VCaP (cell line): ENCODE results near the gene DUOXA1.

Source experiments
- H3K27ac ChIP-seq: fragments of 450-650 bp; 2 replicates; pipeline ENCODE4 v1.5.1; 2017
- CTCF ChIP-seq: fragments of 450-650 bp; conservative IDR thresholded peaks from 2 replicates; pipeline ENCODE4 v1.5.1; 2017; ENCODE audit warnings: mild to moderate bottlenecking, moderate library complexity

The DUOXA1 gene

GRCh38 chr15:45168751-45169551 lies 39.3 kb upstream of the DUOXA1 start:
- H3K27ac ChIP-seq = no peak overlapping the region
- no peak for TF ChIP-seq CTCF

- no peak overlapping the region; the same call in 1 of the 2 replicates for H3K27ac ChIP-seq
- no peak for TF ChIP-seq CTCF
Observed at GRCh38 chr15:45168286-45168685, 38.6 kb upstream of the DUOXA1 start.

GRCh38 chr15:45167631-45168205 lies 38.0 kb upstream of the DUOXA1 start:
- TF ChIP-seq CTCF = no peak; the same call in 1 of the 2 replicates
- H3K27ac ChIP-seq = peak overlapping the region; percentile 95

DNA sequence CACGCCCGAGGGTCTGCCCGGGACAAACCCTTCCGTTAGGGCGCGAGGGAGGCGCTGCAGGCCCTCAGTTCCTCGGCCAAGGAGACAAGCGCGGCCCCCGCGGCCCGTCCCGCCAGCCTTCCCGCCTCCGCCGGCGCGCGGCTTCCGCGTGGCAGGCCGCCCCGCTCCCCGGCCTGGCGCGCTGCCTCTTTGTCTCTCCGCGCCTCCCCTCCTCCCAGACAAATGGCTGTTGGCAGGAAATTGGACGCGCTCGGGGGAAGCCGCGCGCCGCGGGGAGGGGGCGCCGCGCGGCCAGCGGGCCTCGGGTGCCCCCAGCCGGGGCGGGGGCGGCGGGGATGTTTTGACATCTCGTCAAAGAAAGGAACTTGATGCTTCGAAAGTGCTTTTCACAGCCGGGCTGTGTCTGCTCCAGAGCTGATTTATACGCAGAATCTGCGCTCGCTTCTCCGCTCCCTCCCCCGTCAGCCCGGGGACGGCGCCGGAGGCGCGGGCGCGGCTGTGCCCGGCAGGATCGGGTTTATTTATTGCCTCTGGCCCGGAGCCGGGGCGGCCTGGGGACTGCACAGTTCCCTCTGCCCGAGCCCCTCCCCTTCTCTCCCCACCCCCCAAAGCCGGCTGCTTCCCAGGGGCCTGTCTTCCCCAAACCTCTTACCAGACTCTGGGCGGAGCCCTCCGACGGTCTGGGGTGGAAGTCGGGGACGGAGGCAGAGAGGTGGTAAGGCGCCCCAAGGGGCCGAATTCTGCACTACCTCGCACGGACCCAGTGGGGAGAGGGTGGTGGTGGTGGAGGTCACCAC lies 37.4 kb upstream of the DUOXA1 start:
- H3K27ac ChIP-seq = peak overlapping the region; percentile 95
- peak; percentile 60 for TF ChIP-seq CTCF

- H3K27ac ChIP-seq = no peak overlapping the region
- no peak for TF ChIP-seq CTCF
Observed at GRCh38 chr15:45165536-45165935, 35.9 kb upstream of the DUOXA1 start.

GRCh38 chr15:45164914-45165313 lies 35.2 kb upstream of the DUOXA1 start:
- TF ChIP-seq CTCF = no peak
- no peak overlapping the region for H3K27ac ChIP-seq

GRCh38 chr15:45163508-45163856 lies 33.8 kb upstream of the DUOXA1 start:
- H3K27ac ChIP-seq = no peak overlapping the region
- no peak for TF ChIP-seq CTCF
